Prostate gland (tissue), 2 donors: ENCODE measurements around the gene ASTL.

ENCODE experiments used
- CTCF ChIP-seq, 4 experiments: fragments of 200-600 bp in 2 of 4; fragments of 450-650 bp in 2 of 4; sonication (generic) in 2 of 4; IDR thresholded peaks; 1 replicate in 3 of 4; 2 replicates in 1 of 4; pipeline ENCODE4 v1.5.1; 2016 to 2019; ENCODE audit warnings: antibody characterized with exemption in 4 of 4, mild to moderate bottlenecking in 2 of 4, moderate library complexity in 2 of 4
- POLR2A ChIP-seq: fragments of 450-650 bp; IDR thresholded peaks from one replicate; pipeline ENCODE4 v1.6.1; 2016; ENCODE audit warnings: antibody characterized with exemption, mild to moderate bottlenecking
- POLR2AphosphoS5 ChIP-seq: sonication (generic); formaldehyde crosslinking; IDR thresholded peaks from one replicate; pipeline ENCODE4 v1.6.1; 2017; ENCODE audit warnings: antibody characterized with exemption

- TF ChIP-seq POLR2A = no peak
- no peak for TF ChIP-seq CTCF (IDR thresholded peaks at IDR 0.05)
- TF ChIP-seq POLR2AphosphoS5 = no peak
Measured at GRCh38 chr2:96180521-96180920, 42.2 kb upstream of the ASTL start.
